Stimulated activated CD4-positive, alpha-beta T cell treated with anti-CD3 and anti-CD28 coated beads, Interleukin-2, amount 100 ng/mL, for 4 hours (primary cell): ENCODE data around the gene MYOC.
"Not testable (repeated sequence)": the region's sequence is repeated elsewhere in the genome, so short reads cannot be mapped to it uniquely, and the experiment has no call there.

Experiments
- DNase-seq: peaks from one replicate; pipeline ENCODE4 v3.0.0-alpha.2; 2020; ENCODE audit warnings: low read depth

Gene MYOC

DNA sequence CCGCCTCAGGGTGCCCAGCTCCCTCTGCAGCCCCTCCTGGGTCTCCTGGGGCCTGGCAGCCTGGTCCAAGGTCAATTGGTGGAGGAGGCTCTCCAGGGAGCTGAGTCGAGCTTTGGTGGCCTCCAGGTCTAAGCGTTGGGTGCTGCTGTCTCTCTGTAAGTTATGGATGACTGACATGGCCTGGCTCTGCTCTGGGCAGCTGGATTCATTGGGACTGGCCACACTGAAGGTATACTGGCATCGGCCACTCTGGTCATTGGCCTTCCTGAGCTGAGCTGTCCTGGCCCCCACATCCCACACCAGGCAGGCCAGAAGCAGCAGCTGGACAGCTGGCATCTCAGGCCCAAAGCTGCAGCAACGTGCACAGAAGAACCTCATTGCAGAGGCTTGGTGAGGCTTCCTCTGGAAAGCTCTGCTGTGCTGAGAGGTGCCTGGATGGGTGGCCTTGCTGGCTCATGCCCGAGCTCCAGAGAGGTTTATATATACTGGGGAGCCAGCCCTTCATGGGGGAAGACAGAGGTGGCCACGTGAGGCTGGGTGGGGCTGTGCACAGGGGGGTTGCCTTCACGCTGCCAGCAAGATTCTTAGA lies at the start of gene MYOC:
MYOC (minus strand) TSS at position 455 of the 589 bp plus-strand sequence; CDS start at position 378, 77 bp downstream.
- no peak for DNase-seq

GRCh38 chr1:171699531-171699930 lies 47.0 kb upstream of the MYOC start:
- DNase-seq, result no peak

DNA sequence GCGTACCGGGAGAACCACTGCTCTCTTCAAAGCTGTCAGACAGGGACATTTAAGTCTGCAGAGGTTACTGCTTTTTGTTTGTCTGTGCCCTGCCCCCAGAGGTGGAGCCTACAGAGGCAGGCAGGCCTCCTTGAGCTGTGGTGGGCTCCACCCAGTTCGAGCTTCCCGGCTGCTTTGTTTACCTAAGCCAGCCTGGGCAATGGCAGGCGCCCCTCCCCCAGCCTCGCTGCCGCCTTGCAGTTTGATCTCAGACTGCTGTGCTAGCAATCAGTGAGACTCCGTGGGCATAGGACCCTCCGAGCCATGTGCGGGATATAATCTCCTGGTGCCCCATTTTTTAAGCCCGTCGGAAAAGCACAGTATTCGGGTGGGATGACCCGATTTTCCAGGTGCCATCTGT lies 43.3 kb upstream of the MYOC start:
- DNase-seq, result not testable (repeated sequence)

DNA sequence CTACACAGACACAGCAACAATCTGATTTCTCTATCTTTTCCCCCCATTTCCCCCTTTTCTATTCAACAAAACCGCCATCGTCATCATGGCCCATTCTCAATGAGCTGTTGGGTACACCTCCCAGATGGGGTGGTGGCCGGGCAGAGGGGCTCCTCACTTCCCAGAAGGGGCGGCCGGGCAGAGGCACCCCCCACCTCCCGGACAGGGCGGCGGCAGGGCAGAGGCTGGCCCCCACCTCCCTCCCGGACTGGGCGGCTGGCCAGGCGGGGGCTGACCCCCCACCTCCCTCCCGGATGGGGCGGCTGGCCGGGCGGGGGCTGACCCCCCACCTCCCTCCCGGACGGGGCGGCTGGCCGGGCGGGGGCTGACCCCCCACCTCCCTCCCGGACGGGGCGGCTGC lies 41.1 kb upstream of the MYOC start:
- not testable (repeated sequence) for DNase-seq

- no peak for DNase-seq
Measured at GRCh38 chr1:171683870-171684269, 31.4 kb upstream of the MYOC start.

DNA sequence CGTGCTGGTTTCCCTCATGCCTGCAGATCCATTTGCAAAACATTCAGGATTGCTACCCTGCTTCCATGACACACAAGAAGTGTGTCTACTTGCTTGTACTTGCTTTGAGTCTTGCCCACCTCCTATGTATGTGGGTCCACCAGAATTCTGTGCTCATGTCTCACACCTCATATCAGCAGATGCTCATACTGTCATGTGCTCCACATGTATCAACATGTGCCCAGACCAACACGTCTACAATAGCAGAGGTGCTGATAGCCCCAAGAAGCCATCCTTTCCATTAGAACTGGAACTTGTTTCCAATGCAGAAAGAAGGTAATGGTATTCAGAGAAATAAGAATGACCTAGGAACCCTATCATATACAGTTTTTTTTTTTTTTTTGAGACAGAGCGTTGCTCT lies 27.9 kb upstream of the MYOC start:
- no peak for DNase-seq

- DNase-seq, result no peak
Measured at GRCh38 chr1:171676823-171677222, 24.3 kb upstream of the MYOC start.

DNA sequence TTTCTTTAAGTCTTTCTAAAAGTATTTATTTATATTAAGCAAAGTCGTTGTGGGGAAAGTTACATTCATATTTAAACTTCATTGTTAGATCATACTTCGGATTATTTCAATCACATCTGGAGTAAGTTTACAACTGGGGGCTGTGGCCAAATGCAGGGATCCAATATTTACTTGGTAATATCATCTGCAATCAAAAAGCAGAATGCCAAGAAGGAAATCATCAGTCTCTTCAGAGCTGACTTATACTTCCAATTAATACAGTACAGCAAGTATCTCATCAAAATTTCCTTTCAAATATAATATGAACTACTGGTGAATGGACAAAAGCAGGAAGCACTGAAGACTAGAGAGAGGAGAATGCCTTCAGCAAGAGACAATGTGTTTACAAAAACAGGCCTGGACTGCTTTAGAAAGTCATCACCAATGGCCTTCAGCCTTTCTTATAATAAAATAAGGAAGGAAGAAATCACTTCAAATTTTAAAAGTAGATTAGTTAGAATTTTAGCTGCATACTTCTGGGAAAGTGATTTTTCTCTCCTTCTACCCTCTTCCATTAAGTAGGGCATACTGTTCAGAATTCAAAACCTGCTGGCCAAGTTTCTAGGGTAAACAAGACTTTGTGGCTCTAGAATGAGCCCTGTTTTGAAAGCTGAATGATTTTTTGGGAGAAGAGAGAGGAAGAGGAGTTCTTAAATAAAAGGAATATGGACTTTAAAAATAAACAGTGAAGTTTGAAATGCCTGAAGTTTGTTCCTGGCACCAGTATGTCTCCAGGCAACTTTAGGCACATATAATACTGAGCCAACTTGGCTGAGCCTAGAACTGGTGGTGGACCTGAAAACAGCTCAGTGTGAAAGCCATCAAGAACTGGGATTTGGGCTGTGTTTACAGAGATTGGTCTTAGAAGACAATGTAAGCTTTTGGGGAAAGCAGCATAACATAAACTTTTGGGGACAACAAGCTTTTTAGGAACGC lies 22.2 kb upstream of the MYOC start:
- DNase-seq, result no peak

- DNase-seq, result no peak
Measured at GRCh38 chr1:171670739-171671138, 18.3 kb upstream of the MYOC start.

DNA sequence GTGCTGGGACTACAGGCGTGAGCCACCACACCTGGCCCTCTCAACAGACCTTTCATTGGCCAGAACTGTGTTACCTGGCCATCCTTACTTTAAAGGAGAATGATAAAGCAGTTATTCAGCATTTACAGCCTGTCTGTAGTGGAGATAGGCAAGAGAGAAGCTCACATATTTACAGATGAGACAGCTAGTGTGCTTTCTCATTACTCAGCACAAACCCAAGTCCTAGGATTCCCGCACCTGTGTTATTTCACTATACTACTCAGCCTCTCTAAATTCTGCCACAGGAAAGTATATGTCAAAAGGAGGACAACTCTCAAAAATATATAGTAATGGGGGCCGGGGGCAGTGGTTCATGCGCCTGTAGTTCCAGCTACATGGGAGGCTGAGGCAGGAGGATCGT lies 15.9 kb upstream of the MYOC start:
- DNase-seq, result no peak

DNA sequence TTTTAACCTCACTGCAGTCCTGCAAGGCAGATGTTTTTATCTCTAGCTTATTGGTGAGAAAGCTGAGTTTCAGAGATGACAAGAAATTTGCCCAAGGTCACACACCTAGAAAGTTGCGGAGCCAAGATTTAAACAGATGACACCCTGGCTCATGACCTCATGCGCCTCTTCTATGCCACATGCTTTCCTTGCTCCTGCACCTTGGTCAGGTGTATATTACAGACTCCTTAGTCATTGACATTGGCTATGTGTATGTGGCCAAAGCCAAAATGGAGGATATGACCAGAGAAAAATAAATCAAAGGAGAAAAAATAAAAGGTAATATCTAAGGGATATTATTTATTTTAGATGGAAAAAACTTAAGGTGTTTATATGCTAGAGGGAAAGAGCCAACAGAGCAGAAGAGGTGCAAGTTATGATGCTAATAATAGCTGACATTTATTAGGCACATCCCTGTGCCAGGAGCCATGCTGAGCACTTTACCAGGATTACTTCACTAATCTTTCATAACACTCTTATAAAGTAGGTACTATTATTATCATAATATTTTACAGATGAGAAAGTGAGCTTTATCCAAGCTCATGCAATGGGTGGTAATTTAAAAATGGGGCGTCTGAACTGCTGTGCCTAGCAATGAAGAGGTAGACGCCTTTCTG lies 13.8 kb upstream of the MYOC start:
- DNase-seq, result no peak

- DNase-seq, result no peak
Measured at GRCh38 chr1:171664976-171665375, 12.5 kb upstream of the MYOC start.

GRCh38 chr1:171663854-171664575 lies 11.5 kb upstream of the MYOC start:
- DNase-seq, result no peak

DNA sequence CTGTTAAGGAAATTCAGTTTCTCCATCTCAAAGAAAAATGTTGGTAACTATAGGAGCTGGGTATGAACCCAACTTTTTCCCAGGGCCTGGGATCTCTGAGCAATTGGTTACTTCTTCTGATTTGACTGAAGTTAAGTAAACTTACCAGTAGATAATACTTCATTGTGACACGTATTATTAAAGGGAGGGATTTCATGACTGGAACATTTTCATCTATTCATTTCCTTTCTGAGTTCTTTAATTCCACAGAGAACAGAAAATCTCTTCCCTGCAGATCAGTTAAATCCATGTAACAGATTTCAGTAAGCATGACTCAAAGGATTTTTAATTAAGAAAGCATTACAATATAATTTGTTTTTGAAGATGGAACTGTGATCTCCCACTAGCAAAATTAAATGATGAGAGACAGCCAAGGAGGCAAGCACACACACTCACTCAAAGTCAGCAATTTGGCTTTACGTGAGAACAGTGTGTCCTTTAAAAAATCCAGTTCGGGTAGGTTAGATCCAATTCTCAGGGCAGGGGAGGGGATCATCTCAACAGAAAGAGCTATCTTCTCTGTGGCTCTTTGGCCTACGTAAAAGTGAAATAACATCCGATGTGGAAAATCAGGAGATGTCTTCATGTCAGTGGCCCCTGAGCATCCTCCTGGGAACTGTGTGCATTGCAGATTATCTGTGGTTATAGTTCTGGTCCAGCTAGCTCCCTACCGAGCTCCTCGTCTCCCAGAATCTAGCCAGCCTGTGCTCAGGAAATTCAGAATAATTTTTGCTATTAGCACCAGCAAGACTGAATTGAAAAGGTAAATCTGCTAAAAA lies 10.8 kb upstream of the MYOC start:
- no peak for DNase-seq

DNA sequence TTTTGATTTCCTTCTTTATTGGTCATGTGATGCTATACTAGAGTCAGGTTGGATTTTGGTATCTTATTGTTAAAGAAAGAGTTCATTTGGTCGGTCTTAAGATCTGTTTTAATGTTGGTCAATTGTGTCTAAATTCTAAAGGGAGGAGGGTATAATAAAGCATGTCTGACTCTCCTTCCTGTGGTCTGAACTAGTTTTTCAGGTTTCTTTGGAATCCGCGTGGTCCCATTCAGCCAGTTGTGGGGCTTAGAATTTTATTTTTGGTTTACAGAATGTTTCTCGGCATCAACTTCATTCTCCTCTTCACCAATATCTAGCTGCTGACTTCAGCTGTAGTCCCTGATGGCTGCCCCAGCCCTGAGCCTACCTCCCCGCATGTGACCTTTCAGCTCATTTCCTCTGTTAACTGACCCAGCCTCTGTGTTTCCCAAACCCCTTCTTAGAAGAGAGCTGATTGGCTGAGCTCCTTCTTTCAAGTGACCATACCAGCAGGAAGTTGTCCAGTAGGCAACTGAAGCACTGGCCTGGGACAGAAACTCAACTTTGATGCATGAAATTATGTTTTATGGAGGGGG lies 8.7 kb upstream of the MYOC start:
- DNase-seq, result no peak

- not testable (repeated sequence) for DNase-seq
Measured at GRCh38 chr1:171656206-171656605, 3.7 kb upstream of the MYOC start.

DNA sequence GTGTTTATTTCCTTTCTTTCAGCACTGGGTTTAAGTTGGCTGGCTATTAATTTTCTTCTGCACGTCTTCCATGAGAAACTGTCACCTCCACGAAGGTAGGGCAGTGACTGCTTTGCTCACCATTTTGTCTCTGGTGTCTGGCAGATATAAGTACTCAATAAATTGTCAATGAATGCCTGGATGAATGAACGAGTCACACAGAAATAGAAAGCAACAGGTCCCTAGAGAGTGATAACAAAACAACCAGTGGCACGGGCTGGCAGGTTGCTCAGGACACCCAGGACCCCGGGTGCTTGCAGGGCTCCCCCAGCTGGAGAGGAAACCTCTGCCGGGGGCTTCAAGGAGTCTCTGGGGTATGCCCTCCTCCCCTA lies 3.2 kb upstream of the MYOC start:
- no peak for DNase-seq

- peak; percentile 41 for DNase-seq
Measured at GRCh38 chr1:171654942-171655745, 2.7 kb upstream of the MYOC start.

GRCh38 chr1:171654201-171654941 lies 1.9 kb upstream of the MYOC start:
- no peak for DNase-seq
